ENCODE measurements around the gene CD200R1.

DNA sequence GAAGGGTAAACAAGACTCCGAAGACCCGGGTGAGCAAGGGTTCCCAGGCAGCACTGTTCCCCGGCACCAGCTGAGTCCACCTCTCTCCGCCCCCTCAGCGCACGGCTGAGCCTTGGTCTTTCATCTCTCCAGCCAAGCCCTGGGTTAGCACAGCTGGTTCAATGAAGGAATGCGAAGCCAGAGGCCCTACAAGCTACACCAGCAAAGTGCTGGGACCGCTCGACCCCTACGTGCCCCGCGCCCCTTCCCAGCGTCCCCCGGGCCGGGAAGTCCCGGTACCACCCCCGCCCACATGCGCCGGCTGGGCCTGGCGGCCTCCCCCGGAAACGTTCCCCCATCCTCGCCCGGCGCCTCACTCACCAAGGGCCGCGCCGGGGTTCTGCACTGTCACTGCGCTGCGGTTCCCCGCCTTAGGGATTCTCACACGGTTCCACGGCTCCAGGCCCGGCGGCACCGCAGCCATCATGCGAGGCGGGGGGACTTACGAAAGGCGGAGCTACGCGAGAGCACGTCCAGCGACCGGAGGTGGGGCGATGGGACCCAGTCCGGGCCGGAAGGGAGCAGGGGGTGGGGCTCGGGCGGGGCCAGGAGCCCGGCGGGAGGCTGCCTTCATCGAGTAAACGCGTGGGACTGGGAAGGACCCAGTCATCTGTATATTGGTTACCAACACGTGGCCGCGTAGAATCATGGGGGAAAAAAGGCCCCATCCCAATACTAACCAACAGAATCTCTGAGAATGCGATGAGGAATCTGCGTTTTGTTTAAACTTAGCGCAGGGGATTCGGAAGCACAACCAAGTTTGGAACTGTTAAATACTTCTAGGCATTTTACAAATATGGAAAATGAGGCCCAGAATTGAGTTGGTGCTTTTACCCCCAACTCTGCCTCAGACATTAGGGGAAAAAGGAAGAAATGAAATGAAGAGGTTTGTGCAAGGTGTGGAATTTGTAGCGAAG is 44.6 kb upstream of the CD200R1 start:
- TF ChIP-seq CTCF (IDR thresholded peaks at IDR 0.05; ENCODE audit: control extremely low read depth in 1 of 3, insufficient read depth in 1 of 3, low read depth in 1 of 3, low read length in 3 of 3), result no peak
- no peak for TF ChIP-seq BRCA1 (IDR thresholded peaks at IDR 0.05; ENCODE audit: low read depth, low read length)
- TF ChIP-seq JUND (IDR thresholded peaks at IDR 0.05; ENCODE audit: low read length), result peak; percentile 35; the same call in 1 of the 2 replicates
- 0 out of 2 replicates have a peak, but pooled peaks have one; percentile 33 for TF ChIP-seq GTF2F1 (IDR thresholded peaks at IDR 0.05; ENCODE audit: borderline replicate concordance, low read depth, low read length)
- no peak for TF ChIP-seq CEBPB (IDR thresholded peaks at IDR 0.05; ENCODE audit: low read depth, low read length)
- peak in 1 of 2 experiments; percentile 87; a peak in 2 of 4 replicates for TF ChIP-seq SIN3A (conservative IDR thresholded peaks at IDR 0.05 in 1 of 2, IDR thresholded peaks at IDR 0.05 in 1 of 2; ENCODE audit: low read depth in 1 of 2, low read length in 2 of 2)
- TF ChIP-seq RNF2 (IDR thresholded peaks at IDR 0.05; ENCODE audit: borderline replicate concordance, low read depth, low read length, missing control alignments, poor library complexity, severe bottlenecking), result no peak
- peak; percentile 68 to 72 for TF ChIP-seq POLR2A (IDR thresholded peaks at IDR 0.05; ENCODE audit: control extremely low read depth in 1 of 2, low read depth in 2 of 2, low read length in 2 of 2)
